ENCODE results near the gene CRYZL1. TPM values are rescaled to one million over a fixed set of nuclear protein-coding genes. Genes with fewer than 3 reads are reported as not detected.

Gene CRYZL1
- total RNA-seq, 1 experiment from 2014 or later = 13.5 TPM

- Histone ChIP-seq H3K4ac (ENCODE audit: low read depth, low read length) (no peak overlapping the region), H3K4me1 (ENCODE audit: insufficient read depth, low read length) (0 out of 2 replicates have a peak, but pooled peaks cover 4% of the 10 kb centered on the region), H4K8ac (replicated peaks; ENCODE audit: insufficient read length, low read depth, low read length) (no peak overlapping the region), H3K18ac (ENCODE audit: insufficient read length, low read depth, low read length) (no peak overlapping the region), H2BK20ac (ENCODE audit: low read depth, low read length, poor library complexity, severe bottlenecking) (no peak overlapping the region), H3K27me3 (ENCODE audit: insufficient read depth, low read length) (no peaks in the 10 kb centered on the region), H3K9me3 (ENCODE audit: control insufficient read depth, low read depth, low read length) (no peaks in the 10 kb centered on the region), H2BK15ac (ENCODE audit: low read depth, low read length) (no peak overlapping the region), H3K9ac (ENCODE audit: extremely low read depth, insufficient read length, low read length) (no peak overlapping the region), H2AFZ (ENCODE audit: low read length) (no peak overlapping the region), H3K14ac (ENCODE audit: insufficient read depth, low read length) (no peak overlapping the region), H3K4me2 (ENCODE audit: insufficient read depth, insufficient read length, low read length) (no peak overlapping the region), H2BK5ac (ENCODE audit: insufficient read length, low read length) (no peak overlapping the region), H2BK12ac (ENCODE audit: insufficient read length, low read depth, low read length) (no peak overlapping the region), H3K56ac (ENCODE audit: insufficient read length, low read depth, low read length) (no peak overlapping the region), H4K91ac (ENCODE audit: insufficient read length, low read depth, low read length) (no peak overlapping the region), H3K27ac (ENCODE audit: insufficient read length, low read depth, low read length) (no peak overlapping the region), H2BK120ac (ENCODE audit: low read depth, low read length, poor library complexity, severe bottlenecking) (no peak overlapping the region), H3K79me1 (ENCODE audit: insufficient read depth, low read depth, low read length, poor library complexity, severe bottlenecking) (peaks cover 2% of the 10 kb centered on the region), H3T11ph (ENCODE audit: low read length) (no peak overlapping the region), H3K79me2 (ENCODE audit: insufficient read depth, low read length) (peaks cover 48% of the 10 kb centered on the region; the same call in 1 of the 2 replicates), H2AK5ac (ENCODE audit: insufficient read length, low read length) (no peak overlapping the region), H3K23me2 (ENCODE audit: insufficient read length, low read depth, low read length, poor library complexity, severe bottlenecking) (peaks cover 11% of the 10 kb centered on the region), H4K20me1 (ENCODE audit: control insufficient read depth, insufficient read depth, insufficient read length) (no peaks in the 10 kb centered on the region), H4K5ac (ENCODE audit: insufficient read length, low read depth, low read length) (no peak overlapping the region), H3K23ac (ENCODE audit: insufficient read length, low read depth, low read length) (no peak overlapping the region)
- no peaks in the 10 kb centered on the region; a peak in 2 of 7 replicates for H3K36me3 Mint-ChIP-seq (ENCODE audit: insufficient read depth in 1 of 3, low read depth in 3 of 3)
- TF ChIP-seq, protein P1, sequence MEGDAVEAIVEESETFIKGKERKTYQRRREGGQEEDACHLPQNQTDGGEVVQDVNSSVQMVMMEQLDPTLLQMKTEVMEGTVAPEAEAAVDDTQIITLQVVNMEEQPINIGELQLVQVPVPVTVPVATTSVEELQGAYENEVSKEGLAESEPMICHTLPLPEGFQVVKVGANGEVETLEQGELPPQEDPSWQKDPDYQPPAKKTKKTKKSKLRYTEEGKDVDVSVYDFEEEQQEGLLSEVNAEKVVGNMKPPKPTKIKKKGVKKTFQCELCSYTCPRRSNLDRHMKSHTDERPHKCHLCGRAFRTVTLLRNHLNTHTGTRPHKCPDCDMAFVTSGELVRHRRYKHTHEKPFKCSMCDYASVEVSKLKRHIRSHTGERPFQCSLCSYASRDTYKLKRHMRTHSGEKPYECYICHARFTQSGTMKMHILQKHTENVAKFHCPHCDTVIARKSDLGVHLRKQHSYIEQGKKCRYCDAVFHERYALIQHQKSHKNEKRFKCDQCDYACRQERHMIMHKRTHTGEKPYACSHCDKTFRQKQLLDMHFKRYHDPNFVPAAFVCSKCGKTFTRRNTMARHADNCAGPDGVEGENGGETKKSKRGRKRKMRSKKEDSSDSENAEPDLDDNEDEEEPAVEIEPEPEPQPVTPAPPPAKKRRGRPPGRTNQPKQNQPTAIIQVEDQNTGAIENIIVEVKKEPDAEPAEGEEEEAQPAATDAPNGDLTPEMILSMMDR (conservative IDR thresholded peaks at IDR 0.05) = no peak
- H3K27ac Mint-ChIP-seq = peak overlapping the region; percentile 9 to 74 (median 57); a peak in 4 of 7 replicates
- no peaks in the 10 kb centered on the region for H3K27me3 Mint-ChIP-seq (ENCODE audit: low read depth)
- DNase-seq = no peak
- H3K4me3 Mint-ChIP-seq = peak overlapping the region; percentile 94 to 97
- no peaks in the 10 kb centered on the region for H3K9me3 Mint-ChIP-seq
- no CpG with 5 or more reads among the region's 11 CpGs for WGBS (ENCODE audit: extremely low coverage, insufficient read length, low lambda C conversion rate)
- peaks cover 35 to 41% of the 10 kb centered on the region in 2 experiments for H3K4me1 Mint-ChIP-seq
Observed at GRCh38 chr21:33644383-33645074, 3.0 kb upstream of the CRYZL1 start.
